Measurements from ENCODE around the gene RACK1. TPM values are rescaled to one million over a fixed set of nuclear protein-coding genes. Genes with fewer than 3 reads are reported as not detected.

RACK1 gene
- total and polyA plus RNA-seq, 2 of the 13 experiments (the other 11 are each of a cell fraction or from before 2014, with no cell fraction given), result 2,514 to 6,141 TPM

DNA sequence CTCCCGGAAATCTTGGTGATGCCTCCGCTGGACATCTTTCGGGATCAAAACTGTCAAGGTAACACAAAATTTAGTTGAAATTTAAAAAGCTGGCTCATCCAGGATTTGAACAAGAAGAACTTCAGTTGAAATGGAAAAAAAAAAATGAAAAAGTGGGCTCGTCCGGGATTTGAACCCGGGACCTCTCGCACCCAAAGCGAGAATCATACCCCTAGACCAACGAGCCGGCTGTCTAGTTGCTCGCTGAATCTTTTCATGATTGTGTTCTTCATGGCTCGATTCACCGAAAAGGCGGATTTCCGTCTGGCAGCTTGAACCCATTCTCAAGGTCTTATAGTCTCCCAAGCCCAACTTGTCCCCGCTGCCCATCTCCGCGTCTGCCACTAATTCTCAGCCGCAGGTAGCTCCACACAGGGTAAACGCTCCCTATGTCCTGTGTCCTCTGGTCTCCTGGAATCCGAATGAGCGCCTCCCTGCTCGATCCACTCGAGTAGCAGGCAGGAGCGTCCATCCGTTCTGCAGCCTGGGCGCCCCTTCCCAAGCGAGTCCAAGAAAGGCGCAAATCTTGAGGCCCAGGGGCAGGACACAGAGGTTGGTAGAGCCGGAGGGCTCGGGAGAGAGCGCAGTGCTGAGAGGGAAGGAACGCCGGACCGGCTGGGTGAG lies 54.9 kb downstream of the RACK1 start (continued):
- TF ChIP-seq, protein P1, sequence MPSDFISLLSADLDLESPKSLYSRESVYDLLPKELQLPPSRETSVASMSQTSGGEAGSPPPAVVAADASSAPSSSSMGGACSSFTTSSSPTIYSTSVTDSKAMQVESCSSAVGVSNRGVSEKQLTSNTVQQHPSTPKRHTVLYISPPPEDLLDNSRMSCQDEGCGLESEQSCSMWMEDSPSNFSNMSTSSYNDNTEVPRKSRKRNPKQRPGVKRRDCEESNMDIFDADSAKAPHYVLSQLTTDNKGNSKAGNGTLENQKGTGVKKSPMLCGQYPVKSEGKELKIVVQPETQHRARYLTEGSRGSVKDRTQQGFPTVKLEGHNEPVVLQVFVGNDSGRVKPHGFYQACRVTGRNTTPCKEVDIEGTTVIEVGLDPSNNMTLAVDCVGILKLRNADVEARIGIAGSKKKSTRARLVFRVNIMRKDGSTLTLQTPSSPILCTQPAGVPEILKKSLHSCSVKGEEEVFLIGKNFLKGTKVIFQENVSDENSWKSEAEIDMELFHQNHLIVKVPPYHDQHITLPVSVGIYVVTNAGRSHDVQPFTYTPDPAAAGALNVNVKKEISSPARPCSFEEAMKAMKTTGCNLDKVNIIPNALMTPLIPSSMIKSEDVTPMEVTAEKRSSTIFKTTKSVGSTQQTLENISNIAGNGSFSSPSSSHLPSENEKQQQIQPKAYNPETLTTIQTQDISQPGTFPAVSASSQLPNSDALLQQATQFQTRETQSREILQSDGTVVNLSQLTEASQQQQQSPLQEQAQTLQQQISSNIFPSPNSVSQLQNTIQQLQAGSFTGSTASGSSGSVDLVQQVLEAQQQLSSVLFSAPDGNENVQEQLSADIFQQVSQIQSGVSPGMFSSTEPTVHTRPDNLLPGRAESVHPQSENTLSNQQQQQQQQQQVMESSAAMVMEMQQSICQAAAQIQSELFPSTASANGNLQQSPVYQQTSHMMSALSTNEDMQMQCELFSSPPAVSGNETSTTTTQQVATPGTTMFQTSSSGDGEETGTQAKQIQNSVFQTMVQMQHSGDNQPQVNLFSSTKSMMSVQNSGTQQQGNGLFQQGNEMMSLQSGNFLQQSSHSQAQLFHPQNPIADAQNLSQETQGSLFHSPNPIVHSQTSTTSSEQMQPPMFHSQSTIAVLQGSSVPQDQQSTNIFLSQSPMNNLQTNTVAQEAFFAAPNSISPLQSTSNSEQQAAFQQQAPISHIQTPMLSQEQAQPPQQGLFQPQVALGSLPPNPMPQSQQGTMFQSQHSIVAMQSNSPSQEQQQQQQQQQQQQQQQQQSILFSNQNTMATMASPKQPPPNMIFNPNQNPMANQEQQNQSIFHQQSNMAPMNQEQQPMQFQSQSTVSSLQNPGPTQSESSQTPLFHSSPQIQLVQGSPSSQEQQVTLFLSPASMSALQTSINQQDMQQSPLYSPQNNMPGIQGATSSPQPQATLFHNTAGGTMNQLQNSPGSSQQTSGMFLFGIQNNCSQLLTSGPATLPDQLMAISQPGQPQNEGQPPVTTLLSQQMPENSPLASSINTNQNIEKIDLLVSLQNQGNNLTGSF (CRISPR knock-in tag; IDR thresholded peaks at IDR 0.05), result 0 out of 2 replicates have a peak, but pooled peaks have one; percentile 7
- TF ChIP-seq MTA1 (CRISPR knock-in tag; IDR thresholded peaks at IDR 0.05; ENCODE audit: borderline replicate concordance) (no peak), CCDC6 (CRISPR knock-in tag; IDR thresholded peaks at IDR 0.05) (peak; percentile 42; the same call in 1 of the 2 replicates), GPN1 (CRISPR knock-in tag; IDR thresholded peaks at IDR 0.05; ENCODE audit: borderline replicate concordance) (no peak), HHEX (CRISPR knock-in tag; IDR thresholded peaks at IDR 0.05) (no peak), ZNF543 (CRISPR knock-in tag; IDR thresholded peaks at IDR 0.05) (no peak), SAP130 (CRISPR knock-in tag; IDR thresholded peaks at IDR 0.05; ENCODE audit: low read depth) (0 out of 2 replicates have a peak, but pooled peaks have one; percentile 22), ZNF383 (CRISPR knock-in tag; IDR thresholded peaks at IDR 0.05; ENCODE audit: borderline replicate concordance) (no peak), MBD4 (IDR thresholded peaks at IDR 0.05; ENCODE audit: borderline replicate concordance, low read length) (no peak), CHD4 (IDR thresholded peaks at IDR 0.05; ENCODE audit: borderline replicate concordance, low read length) (no peak; the same call in 1 of the 2 replicates), ZNF878 (CRISPR knock-in tag; IDR thresholded peaks at IDR 0.05) (no peak), AGO1 (IDR thresholded peaks at IDR 0.05; ENCODE audit: low read depth, low read length, poor library complexity, severe bottlenecking) (no peak), ZNF34 (CRISPR knock-in tag; IDR thresholded peaks at IDR 0.05; ENCODE audit: borderline replicate concordance) (peak; percentile 67; the same call in 1 of the 2 replicates), MED8 (CRISPR knock-in tag; IDR thresholded peaks at IDR 0.05; ENCODE audit: insufficient replicate concordance) (no peak), ZNF572 (CRISPR knock-in tag; IDR thresholded peaks at IDR 0.05) (no peak)
- TF ChIP-seq, protein P2, sequence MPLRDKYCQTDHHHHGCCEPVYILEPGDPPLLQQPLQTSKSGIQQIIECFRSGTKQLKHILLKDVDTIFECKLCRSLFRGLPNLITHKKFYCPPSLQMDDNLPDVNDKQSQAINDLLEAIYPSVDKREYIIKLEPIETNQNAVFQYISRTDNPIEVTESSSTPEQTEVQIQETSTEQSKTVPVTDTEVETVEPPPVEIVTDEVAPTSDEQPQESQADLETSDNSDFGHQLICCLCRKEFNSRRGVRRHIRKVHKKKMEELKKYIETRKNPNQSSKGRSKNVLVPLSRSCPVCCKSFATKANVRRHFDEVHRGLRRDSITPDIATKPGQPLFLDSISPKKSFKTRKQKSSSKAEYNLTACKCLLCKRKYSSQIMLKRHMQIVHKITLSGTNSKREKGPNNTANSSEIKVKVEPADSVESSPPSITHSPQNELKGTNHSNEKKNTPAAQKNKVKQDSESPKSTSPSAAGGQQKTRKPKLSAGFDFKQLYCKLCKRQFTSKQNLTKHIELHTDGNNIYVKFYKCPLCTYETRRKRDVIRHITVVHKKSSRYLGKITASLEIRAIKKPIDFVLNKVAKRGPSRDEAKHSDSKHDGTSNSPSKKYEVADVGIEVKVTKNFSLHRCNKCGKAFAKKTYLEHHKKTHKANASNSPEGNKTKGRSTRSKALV (CRISPR knock-in tag; IDR thresholded peaks at IDR 0.05), result peak; percentile 49; the same call in 1 of the 2 replicates
- TF ChIP-seq, protein P3, sequence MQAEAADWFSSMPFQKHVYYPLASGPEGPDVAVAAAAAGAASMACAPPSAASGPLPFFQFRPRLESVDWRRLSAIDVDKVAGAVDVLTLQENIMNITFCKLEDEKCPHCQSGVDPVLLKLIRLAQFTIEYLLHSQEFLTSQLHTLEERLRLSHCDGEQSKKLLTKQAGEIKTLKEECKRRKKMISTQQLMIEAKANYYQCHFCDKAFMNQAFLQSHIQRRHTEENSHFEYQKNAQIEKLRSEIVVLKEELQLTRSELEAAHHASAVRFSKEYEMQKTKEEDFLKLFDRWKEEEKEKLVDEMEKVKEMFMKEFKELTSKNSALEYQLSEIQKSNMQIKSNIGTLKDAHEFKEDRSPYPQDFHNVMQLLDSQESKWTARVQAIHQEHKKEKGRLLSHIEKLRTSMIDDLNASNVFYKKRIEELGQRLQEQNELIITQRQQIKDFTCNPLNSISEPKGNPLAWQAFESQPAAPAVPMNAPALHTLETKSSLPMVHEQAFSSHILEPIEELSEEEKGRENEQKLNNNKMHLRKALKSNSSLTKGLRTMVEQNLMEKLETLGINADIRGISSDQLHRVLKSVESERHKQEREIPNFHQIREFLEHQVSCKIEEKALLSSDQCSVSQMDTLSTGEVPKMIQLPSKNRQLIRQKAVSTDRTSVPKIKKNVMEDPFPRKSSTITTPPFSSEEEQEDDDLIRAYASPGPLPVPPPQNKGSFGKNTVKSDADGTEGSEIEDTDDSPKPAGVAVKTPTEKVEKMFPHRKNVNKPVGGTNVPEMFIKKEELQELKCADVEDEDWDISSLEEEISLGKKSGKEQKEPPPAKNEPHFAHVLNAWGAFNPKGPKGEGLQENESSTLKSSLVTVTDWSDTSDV (CRISPR knock-in tag; IDR thresholded peaks at IDR 0.05), result no peak
- TF ChIP-seq, protein P4, sequence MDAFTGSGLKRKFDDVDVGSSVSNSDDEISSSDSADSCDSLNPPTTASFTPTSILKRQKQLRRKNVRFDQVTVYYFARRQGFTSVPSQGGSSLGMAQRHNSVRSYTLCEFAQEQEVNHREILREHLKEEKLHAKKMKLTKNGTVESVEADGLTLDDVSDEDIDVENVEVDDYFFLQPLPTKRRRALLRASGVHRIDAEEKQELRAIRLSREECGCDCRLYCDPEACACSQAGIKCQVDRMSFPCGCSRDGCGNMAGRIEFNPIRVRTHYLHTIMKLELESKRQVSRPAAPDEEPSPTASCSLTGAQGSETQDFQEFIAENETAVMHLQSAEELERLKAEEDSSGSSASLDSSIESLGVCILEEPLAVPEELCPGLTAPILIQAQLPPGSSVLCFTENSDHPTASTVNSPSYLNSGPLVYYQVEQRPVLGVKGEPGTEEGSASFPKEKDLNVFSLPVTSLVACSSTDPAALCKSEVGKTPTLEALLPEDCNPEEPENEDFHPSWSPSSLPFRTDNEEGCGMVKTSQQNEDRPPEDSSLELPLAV (CRISPR knock-in tag; conservative IDR thresholded peaks at IDR 0.05; ENCODE audit: low read depth), result no peak

Measured in HepG2 (cell line).